GM18870 (cell line): Measurements from ENCODE around the gene A3GALT2.
"Not testable (repeated sequence)": the region's sequence is repeated elsewhere in the genome, so short reads cannot be mapped to it uniquely, and the experiment has no call there.

Experiments
- ATAC-seq: cut with Tn5 transposase; IDR thresholded peaks from one replicate; pipeline ENCODE4 v1.9.1; 2021; ENCODE audit warnings: moderate library complexity; ENCODE audit not compliant: unreplicated experiment

Gene A3GALT2

GRCh38 chr1:33316601-33317000 lies 4.3 kb downstream of the A3GALT2 start:
- ATAC-seq = no peak

- no peak for ATAC-seq
Observed at GRCh38 chr1:33314416-33314815, 6.5 kb downstream of the A3GALT2 start.

GRCh38 chr1:33312413-33312749 lies 8.5 kb downstream of the A3GALT2 start:
- no peak for ATAC-seq

GRCh38 chr1:33311706-33312412 lies 9.0 kb downstream of the A3GALT2 start:
- no peak for ATAC-seq

GRCh38 chr1:33310702-33311101 lies 10.2 kb downstream of the A3GALT2 start:
- ATAC-seq = no peak

GRCh38 chr1:33309351-33309750 lies 11.5 kb downstream of the A3GALT2 start:
- not testable (repeated sequence) for ATAC-seq

GRCh38 chr1:33307494-33307864 lies 13.4 kb downstream of the A3GALT2 start:
- ATAC-seq = no peak

- ATAC-seq = no peak
Observed at GRCh38 chr1:33306653-33307493, 14.0 kb downstream of the A3GALT2 start.

GRCh38 chr1:33305816-33306652 lies 14.9 kb downstream of the A3GALT2 start:
- ATAC-seq = no peak

GRCh38 chr1:33305016-33305415 lies 15.9 kb downstream of the A3GALT2 start:
- no peak for ATAC-seq

- ATAC-seq = no peak
Observed at GRCh38 chr1:33302325-33302724, 18.6 kb downstream of the A3GALT2 start.

- no peak for ATAC-seq
Observed at GRCh38 chr1:33301273-33301984, 19.5 kb downstream of the A3GALT2 start.

- ATAC-seq = no peak
Observed at GRCh38 chr1:33300673-33301072, 20.2 kb downstream of the A3GALT2 start.

GRCh38 chr1:33299461-33300155 lies 21.3 kb downstream of the A3GALT2 start:
- ATAC-seq = no peak

- ATAC-seq = no peak
Observed at GRCh38 chr1:33298623-33299277, 22.1 kb downstream of the A3GALT2 start.

- ATAC-seq = no peak
Observed at GRCh38 chr1:33297911-33298622, 22.8 kb downstream of the A3GALT2 start.

- ATAC-seq = no peak
Observed at GRCh38 chr1:33296824-33297223, 24.1 kb downstream of the A3GALT2 start.

- no peak for ATAC-seq
Observed at GRCh38 chr1:33296082-33296458, 24.8 kb downstream of the A3GALT2 start.

GRCh38 chr1:33295450-33296081 lies 25.3 kb downstream of the A3GALT2 start:
- peak; percentile 42 for ATAC-seq
